Glomerular visceral epithelial cell (primary cell): ENCODE data around the gene PRDM12.
"Not testable (repeated sequence)": the region's sequence is repeated elsewhere in the genome, so short reads cannot be mapped to it uniquely, and the experiment has no call there.

Experiments
- DNase-seq: peaks from one replicate; pipeline ENCODE4 v3.0.0-alpha.2; 2016; ENCODE audit errors: extremely low spot score

Gene PRDM12

DNA sequence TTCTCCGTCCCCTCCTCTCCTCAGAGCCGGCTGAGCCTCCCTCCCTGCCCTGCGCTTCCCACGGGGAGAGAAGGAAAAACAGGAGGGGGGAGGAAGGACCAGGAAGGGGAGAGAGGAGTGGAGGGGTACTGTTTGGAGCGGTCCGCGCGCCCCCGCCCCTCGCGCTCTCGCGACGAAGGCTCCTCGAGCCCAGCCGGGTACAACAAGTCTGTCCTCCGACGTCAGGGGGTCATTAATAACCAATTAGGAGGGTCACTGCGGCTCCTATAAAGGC, 480 bp upstream of the PRDM12 start:
- DNase-seq = no peak

DNA sequence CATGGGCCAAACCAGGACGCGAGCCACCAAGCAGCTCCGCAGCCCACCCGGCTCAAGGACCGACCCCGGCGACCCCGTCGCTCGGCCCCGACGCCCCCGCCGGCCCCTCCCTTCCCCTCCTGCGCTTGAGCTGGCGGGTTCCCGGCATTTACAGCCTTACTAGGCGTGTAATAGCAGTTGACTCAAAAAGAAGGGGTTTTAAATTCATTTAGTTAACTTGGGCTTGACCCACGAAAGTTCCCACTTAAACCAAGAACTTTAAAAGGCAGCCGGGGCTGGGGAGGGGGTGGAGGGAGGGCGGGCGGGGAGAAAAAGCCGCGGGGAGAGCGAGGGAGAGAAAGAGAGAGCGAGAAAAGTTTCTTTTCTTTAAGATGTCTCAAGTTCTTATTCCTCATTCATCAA, 636 bp downstream of the PRDM12 start:
- no peak for DNase-seq

DNA sequence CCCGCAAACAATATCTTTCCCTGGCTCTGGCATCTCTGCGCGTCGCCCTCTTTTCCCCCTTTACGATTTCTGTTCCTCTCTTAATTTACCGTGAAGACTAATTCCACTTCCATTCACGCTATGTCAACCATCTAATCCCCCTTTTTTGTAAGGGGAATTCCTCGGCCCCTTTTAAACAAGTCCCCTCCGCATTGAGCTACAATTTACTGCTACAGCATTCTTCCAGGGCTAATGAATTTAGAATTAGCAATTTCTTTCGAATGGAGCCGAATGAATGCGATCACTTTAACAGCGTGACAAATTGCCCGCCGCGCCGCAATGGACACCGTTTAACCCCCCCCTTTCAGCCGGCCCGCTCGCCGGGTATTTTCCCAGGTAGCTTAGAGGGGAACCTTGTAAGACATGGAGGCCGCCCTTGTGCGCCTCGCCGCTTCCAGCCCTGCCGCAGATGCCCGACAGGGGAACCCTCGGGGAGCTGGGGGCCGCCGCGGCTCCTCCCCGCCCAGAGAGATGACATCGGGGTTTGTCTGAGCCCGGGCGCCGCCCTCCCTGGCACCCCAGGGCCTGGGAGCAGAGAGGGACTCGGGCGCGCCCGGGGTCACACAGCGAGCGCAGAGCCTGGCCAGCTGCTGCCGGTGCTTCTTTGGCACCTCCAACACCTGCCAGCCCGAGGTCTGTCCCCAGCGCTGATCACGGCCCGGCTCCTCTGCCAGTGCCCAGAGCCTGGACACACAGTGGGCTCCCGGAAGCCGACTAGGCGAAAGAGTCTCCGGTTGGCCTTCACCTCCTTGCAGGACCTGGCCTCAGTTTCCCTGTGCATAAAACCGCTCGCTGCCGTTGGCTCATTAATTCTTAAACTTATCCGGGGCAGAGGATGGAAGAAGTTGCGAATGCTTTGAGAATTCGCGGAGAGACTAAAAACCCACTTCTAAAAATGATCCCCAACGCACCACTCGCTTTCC, 1.3 kb downstream of the PRDM12 start:
- no peak for DNase-seq

DNA sequence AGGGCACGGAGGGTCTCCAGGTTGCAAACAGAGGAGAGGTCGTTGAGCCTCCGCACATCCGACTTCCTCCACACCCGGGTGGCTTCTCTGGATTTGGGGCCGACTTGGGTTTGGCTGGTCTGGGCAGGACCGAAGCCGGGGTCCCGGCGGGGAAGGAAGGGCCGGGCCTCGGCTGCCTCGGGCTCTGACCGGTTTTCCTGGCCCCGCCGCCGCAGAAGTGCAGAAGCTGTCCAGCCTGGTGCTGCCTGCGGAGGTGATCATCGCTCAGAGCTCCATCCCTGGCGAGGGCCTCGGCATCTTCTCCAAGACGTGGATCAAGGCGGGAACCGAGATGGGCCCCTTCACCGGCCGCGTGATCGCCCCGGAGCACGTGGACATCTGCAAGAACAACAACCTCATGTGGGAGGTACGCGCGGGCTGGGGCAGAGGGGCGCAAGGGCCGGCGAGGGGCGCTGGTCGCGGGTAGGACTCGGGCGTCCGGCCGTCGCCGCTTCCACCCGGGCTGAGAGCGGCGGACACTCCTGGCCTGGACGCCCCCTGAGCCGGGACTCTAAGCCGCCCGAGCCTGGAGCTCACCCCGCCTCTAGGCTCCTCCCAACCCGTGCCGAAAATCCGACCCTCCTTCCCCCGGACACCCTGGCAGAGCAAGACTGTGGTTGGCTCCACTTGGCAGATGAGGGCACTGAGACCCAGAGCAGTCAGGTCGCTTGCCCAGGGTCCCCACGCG, 2.2 kb downstream of the PRDM12 start:
- no peak for DNase-seq

DNA sequence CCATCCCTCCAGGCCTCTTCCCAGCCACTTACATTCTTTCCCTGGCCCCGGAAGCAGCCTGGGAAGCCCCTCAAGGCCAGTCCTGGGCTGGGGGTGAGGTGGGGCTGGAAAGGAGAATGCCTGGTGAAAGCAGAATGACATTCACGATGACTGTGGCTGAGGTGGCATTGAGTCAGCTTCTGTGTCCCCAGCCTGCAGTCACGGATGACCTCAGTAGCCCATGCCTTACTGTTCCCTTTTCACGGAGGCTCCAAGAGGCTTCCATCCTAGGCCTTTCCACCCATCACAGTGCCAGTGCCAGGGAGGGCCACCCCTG, 2.7 kb downstream of the PRDM12 start:
- no peak for DNase-seq

DNA sequence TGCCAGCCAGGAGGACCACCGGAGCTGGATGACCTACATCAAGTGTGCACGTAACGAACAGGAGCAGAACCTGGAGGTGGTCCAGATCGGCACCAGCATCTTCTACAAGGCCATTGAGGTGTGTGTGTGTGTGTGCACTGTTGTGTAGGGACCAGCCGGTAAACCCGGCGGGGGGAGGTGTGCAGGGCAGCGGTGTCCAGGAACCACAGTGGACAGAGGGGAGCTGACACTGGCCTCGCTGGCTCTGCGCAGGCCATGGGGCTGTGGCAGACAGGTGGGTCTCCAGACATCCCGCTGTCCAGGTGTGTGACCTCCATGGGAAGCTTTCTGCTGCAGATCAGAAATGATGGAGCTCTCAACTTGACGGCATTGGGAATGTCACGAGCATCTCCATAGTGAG, 3.8 kb downstream of the PRDM12 start:
- no peak for DNase-seq

DNA sequence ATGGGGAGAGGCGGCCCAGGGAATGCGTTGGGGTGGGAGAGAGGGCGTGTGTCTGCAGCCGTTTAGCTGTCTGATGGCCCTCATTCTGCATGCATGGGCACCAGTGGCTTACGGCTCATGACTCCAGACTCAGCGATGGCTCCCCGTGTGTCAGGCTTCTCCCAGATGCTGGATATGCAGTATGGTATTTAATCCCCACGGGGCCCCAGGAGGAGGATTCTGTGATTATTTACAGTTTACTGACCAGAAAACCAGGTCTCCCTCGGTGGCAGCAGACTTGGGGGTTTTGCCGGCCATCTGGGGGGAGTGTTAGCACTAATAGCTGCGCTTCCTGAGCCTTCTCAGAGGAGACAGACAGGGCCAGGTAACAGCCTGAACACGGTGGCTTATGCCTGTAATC, 4.3 kb downstream of the PRDM12 start:
- no peak for DNase-seq

DNA sequence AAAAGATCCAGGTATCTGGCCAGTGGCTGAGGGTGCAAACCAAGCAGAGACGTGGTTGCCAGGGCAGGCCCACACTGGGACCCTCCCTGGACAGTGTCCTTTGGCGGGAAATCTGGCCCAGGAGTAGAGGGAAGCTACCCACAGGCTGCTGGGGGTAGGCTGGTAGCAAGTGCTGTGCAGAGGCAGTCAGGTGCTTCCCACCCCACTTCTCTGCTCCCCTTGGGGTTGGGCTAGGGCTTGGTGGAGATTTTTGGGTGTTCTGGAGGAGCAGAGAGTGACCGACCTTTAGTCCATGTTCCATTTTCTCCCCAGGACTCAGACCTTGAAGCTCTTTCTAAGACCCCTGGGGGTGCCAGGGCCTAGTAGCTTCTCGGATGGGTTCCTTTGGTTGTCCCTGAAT, 5.6 kb downstream of the PRDM12 start:
- DNase-seq = no peak

DNA sequence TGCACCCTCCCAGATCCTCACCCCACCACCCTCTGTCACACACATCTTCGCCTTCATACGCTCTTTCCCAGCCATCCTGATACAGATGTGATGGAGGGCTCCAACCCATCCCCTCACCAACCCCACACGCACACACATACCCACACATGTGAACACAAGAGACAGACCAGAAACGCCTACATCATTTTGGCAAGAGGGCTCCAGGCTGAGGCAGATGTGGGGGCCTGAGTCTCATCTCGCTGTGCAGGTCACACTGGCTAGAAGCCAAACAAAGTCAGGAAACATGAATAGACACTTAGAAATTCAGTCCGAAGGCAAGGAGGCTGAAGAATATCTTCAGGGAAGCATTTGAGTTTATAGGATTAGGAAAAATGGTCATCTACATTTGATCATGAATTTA, 6.2 kb downstream of the PRDM12 start:
- no peak for DNase-seq

DNA sequence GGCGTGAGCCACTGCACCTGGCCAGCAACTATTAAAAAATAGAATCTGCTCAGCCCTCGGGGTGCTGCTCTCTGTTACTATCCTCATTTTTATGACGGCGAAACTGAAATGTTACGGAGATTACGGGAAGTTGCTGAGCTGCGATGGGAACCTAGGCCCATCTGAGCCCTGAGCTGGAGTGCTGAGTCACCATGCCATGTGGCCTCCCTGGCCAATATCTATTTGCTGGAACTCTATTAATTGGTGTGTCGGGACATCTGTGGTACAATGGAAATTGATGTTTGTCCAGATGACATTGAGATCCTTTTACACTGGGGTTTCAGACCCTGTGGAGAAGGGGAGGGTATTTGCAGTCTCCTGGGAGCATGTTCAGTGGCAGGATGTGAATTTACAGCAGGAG, 8.1 kb downstream of the PRDM12 start:
- no peak for DNase-seq

DNA sequence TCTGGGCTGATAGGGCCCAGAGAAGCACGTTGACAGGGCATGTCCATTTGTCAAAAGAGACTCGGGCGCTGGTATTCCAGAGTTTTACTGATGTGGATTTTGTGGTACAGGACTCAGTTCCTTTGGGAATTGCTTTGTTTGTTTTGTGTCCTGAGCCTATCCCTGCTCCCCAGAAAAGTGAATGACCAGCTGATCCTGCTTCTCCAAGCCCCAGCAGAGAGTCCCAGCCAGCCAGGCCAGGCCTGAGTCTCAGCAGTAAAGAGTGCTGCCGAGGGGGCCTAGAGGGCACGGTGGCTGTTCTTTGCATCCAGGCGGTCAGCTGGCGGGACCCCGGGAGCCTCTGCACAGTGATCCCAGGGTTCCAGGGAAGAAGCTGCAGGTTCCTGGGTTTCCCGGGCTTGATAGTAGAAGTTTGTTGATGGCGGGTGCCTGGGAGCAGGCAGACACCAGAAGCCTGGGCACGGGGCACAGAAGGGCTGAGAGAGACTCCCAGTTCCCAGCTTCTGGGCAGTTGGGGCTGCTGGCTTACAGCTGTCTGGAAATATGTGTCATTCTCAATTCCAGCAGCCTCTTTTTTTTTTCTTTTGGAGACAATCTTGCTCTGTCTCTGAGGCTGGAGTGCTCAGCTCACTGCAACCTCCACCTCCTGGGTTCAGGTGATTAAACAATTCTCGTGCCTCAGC, 8.7 kb downstream of the PRDM12 start:
- no peak for DNase-seq

DNA sequence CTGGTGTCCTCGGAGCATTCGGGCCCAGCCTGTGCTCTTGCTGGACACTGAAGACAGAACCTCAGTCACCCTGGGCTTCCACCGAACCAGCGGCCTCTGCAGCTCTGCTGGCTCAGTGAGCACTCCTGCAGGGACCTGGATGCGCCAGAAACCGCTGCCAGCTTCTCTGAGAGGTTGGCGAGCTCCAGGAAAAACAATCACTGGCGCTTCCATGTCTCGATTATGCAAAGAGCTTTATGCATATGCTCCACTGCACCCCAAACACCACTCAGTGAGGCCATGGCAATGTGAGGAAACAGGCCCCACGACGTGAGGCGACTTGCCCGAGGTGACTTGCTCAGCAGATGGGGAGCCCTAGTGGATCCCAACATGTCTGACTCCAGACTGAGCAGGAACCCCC, 11.0 kb downstream of the PRDM12 start:
- DNase-seq = no peak

DNA sequence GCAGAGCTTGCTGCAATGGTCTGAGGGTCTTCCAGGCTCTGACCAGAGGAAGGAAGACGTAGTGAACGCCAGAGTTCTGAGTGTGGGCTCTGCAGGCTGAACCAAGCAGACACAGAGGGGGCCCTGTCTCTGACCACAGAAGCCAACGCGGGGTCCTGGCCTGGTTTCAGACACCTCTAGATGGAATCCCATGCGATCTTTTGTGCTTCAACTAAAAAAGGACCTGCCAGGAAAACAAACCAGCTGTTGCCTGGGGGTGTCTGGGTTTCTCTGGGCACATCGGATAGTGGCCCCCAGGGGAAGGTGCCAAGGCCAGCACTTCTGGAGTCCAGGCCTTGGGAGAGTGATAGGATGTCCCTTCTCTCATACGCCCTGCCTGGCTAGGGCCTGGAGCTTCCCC, 12.9 kb downstream of the PRDM12 start:
- no peak for DNase-seq

DNA sequence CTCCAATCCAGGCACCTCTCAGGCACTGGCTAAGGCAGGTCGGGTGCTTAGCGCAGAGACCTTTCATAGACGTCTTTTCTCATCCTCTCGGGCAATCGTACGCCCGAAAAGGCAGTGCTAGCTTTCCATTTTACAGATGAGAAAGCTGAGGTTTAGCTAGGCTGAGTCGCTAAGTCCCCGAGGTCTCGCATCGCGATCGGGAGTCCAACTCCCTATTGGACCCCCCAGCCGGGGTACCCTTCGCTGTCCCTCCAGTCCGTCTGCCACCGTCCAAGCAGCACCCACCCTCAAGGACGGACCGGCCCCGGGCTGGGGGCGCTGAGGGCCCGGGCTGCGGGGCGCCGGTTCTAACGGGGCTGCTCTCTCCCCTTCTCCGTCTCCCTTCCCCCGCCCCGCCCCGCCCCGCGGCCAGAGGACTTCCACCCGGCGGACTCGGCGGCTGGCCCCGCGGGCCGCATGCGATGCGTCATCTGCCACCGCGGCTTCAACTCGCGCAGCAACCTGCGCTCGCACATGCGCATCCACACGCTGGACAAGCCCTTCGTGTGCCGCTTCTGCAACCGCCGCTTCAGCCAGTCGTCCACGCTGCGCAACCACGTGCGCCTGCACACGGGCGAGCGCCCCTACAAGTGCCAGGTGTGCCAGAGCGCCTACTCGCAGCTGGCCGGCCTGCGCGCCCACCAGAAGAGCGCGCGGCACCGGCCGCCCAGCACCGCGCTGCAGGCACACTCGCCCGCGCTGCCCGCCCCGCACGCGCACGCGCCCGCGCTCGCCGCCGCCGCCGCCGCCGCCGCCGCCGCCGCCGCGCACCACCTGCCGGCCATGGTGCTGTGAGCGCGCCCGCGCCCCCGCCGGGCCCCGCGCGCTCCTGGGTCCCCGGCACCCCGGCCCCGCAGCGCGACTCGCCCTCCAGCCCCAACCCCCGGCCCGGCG, 16.7 kb downstream of the PRDM12 start:
- DNase-seq = peak; percentile 90

DNA sequence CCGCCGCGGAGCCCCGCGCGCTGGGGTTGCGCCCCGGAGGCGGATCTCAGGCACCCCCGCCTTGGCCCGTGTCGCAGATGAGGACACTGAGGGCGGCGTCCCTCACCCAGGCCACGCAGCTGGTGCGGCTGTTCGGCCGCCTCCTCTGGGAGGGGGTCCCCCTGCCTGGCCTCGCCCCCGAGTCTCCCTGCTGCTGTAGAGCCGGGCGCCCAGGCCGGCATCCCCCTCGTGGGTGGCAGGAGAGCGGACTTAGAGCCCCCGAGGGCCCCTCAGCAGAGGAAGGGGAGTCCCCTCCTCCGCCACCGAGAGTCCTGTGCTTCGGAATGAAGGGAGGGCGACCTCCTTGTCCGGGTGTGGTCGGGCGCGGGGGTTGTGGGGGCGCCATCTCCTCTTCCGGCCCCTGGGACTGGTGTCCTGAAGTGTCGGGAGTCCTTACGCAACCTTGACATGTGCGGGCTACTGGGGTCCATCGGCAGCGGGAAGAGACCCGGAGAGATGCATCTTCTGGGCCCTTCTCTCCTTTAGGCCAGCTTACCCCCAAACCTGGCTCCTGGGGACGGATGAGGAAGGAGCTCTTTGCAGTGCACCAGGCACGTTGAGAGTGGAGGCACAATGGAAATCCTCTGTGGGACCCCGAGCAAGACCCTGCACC, 17.5 kb downstream of the PRDM12 start:
- peak; percentile 12 for DNase-seq

DNA sequence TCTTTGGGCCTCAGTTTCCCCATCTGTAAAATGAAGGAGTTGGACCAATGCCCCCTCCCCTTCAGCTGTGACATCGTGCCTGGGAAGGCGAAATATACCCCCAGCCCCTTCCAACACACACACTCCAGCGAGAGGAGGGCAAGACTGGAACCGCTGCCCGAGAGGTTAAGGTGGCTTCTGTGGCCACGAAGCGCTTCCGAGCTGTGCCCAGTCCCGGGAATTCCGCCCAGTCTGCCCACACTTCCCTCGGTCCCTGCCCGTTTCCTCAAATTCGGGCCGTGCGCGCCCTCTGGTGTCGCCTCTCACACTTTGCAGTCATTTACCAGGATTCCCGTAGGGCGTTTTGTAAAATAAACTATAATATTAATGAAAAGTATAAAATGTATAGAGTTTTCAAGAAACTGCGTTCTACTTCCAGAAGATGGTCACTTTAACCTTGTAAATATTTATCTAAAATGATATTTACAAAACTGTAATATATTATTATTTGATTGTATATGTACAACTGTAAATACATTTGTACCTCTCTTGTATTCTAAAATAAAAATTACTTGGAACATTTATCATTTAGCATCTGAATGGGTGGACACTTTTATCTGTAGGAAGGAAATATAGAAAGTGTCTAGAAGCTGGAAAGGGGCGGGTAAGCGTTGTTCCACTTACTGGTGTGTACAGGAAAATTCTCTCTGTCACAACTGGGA, 18.2 kb downstream of the PRDM12 start:
- peak; percentile 88 for DNase-seq

DNA sequence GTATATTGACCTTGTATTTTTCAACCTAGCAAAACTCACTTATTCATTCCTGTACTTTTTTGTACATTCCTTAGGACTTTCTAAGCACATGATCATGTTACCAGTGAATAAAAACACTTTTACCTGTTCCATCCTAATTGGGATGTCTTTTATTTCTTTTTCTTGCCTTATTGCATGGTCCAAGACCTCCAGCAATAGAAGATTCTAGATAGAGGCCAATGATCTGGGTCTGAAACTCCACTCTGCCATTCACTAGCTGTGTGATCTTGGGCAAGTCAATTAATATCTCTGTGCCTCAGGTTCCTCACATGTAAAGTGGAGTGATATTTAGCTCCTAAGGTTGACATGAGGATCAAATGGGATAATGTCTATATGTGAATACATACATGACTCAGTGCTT, 20.7 kb downstream of the PRDM12 start:
- DNase-seq = no peak

DNA sequence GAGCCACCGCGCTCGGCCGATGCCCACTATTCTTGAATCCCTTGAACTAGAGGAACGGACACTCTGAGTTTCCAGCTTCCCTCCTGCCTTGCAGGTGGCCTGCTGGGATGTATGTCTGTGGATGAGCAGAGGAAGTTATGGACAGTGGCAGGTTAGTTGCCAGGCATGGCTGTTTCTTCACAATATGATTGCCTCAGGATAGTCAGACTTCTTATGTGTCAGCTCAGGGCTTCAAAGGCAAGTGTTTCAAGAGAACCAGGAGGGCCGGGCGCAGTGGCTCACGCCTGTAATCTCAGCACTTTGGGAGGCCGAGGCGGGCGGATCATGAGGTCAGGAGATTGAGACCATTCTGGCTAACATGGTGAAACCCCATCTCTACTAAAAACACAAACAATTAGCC, 21.6 kb downstream of the PRDM12 start:
- not testable (repeated sequence) for DNase-seq

DNA sequence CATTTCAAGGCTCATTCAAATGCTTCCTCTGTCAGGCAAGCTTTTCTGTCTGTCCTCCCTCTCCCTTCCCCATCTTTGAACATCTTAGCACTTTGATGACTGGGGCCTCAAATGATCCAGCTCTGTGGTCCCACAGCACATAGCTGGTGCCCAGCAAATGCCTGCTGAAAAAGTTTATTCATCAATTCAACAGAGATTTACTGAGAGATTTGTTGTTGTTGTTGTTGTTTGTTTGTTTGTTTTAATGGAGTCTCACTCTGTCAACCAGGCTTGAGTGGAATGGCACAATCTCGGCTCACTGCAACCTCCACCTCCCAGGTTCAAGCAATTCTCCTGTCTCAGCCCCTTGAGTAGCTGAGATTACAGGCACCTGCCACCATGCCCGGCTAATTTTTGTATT, 23.2 kb downstream of the PRDM12 start:
- no peak for DNase-seq

DNA sequence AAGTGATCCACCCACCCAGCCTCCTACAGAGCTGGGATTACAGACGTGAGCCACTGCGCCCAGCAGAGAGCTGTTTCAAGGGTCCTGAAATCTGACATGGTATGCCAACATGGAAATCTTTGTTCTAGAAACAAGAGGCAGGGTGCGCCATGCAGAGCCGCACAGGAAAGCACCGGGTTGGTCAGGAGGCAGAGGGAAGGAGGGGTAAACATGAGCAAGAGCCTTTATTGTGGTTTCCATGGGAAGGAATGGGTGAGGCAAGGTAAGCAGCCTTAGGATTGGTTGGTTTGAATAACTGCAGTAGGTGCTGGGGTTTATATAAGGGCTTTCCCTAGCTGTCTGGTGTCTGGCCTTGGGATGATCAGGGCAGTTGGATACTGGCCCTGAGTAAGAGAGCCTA, 23.7 kb downstream of the PRDM12 start:
- no peak for DNase-seq

DNA sequence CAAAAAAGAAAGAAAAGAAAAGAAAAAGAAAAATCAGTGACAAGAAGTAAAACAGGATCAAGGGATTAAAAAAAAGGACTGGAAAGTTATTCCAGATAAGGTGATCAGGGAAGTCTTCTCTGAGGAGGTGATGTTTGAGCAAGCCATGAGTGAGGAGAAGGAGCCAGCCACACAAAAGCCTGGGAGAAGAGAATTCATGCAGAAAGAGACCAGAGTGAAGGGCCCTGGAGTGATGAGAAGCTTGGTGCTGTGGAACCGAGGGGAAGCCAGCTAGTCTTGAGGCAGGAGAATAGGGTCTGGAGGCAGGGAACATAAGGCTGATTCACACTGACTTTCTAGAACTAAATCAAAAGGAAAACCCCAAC, 25.2 kb downstream of the PRDM12 start:
- no peak for DNase-seq
